ENCODE measurements around the gene PIP4K2C. TPM values are rescaled to one million over a fixed set of nuclear protein-coding genes. Genes with fewer than 3 reads are reported as not detected.

The PIP4K2C gene
- total RNA-seq = 26.0 TPM

GRCh38 chr12:57590864-57591781, at the start of gene PIP4K2C:
Gene PIP4K2C, plus strand, starts transcription at chr12:57591192. Its CDS starts 98 bp downstream, at chr12:57591290.
- ATAC-seq (peak; percentile 98), DNase-seq (ENCODE audit: low spot score) (peak; percentile 84)
- intact Hi-C loops (cut with DNase I) = no loop called here

GRCh38 chr12:57541717-57542116, 49.3 kb upstream of the PIP4K2C start:
- no peak for ATAC-seq
- intact Hi-C loops (cut with DNase I) = no loop called here
- DNase-seq (ENCODE audit: low spot score) = no peak

- ATAC-seq (no peak), DNase-seq (ENCODE audit: low spot score) (no peak)
- intact Hi-C loops (cut with DNase I) = no loop called here
Observed at GRCh38 chr12:57543581-57543980, 47.4 kb upstream of the PIP4K2C start.

GRCh38 chr12:57545809-57546437, 45.1 kb upstream of the PIP4K2C start:
- DNase-seq (ENCODE audit: low spot score) (no peak), ATAC-seq (no peak)
- intact Hi-C loops (cut with DNase I) = no loop called here

- intact Hi-C loops (cut with DNase I) = no loop called here
- peak; percentile 99 for ATAC-seq
- DNase-seq (ENCODE audit: low spot score) = peak; percentile 96
Observed at GRCh38 chr12:57546438-57547287, 44.3 kb upstream of the PIP4K2C start, which contains the start of gene DCTN2. Gene DCTN2, minus strand, starts transcription at chr12:57547192. Its CDS starts 129 bp downstream, at chr12:57547063.

- no peak for DNase-seq (ENCODE audit: low spot score)
- no peak for ATAC-seq
- intact Hi-C loops (cut with DNase I) = no loop called here
Observed at GRCh38 chr12:57547288-57548012, 43.5 kb upstream of the PIP4K2C start.

- no peak for DNase-seq (ENCODE audit: low spot score)
- ATAC-seq = no peak
- intact Hi-C loops (cut with DNase I) = no loop called here
Observed at GRCh38 chr12:57548013-57548315, 43.0 kb upstream of the PIP4K2C start.

GRCh38 chr12:57548488-57548887, 42.5 kb upstream of the PIP4K2C start:
- DNase-seq (ENCODE audit: low spot score) (no peak), ATAC-seq (no peak)
- intact Hi-C loops (cut with DNase I) = no loop called here

GRCh38 chr12:57549203-57549908, 41.6 kb upstream of the PIP4K2C start:
- DNase-seq (ENCODE audit: low spot score) (no peak), ATAC-seq (no peak)
- intact Hi-C loops (cut with DNase I) = no loop called here

GRCh38 chr12:57549909-57550640, 40.9 kb upstream of the PIP4K2C start, which contains the start of gene KIF5A:
Gene KIF5A, plus strand, starts transcription at chr12:57550044. Its CDS starts 228 bp downstream, at chr12:57550272.
- intact Hi-C loops (cut with DNase I) = no loop called here
- ATAC-seq = no peak
- DNase-seq (ENCODE audit: low spot score) = no peak

GRCh38 chr12:57550641-57551549, 40.1 kb upstream of the PIP4K2C start:
- no peak for ATAC-seq
- intact Hi-C loops (cut with DNase I) = no loop called here

GRCh38 chr12:57551637-57552305, 39.2 kb upstream of the PIP4K2C start:
- intact Hi-C loops (cut with DNase I) = loop anchor here (2.0 kb wide), 1 partner anchor 65 kb away; no protein-coding TSS in a partner anchor
- no peak for ATAC-seq
- no peak for DNase-seq (ENCODE audit: low spot score)

More at GRCh38 chr12:57550641-57551549, 40.1 kb upstream of the PIP4K2C start:
- no peak for DNase-seq (ENCODE audit: low spot score)

GRCh38 chr12:57552306-57552651, 38.7 kb upstream of the PIP4K2C start:
- intact Hi-C loops (cut with DNase I) = loop anchor here (2.0 kb wide), 1 partner anchor 65 kb away; no protein-coding TSS in a partner anchor
- no peak for DNase-seq (ENCODE audit: low spot score)

GRCh38 chr12:57552835-57553313, 38.1 kb upstream of the PIP4K2C start:
- DNase-seq (ENCODE audit: low spot score) = no peak
- no peak for ATAC-seq
- intact Hi-C loops (cut with DNase I) = loop anchor here (2.0 kb wide), 1 partner anchor 66 kb away; no protein-coding TSS in a partner anchor

More at GRCh38 chr12:57552306-57552651, 38.7 kb upstream of the PIP4K2C start:
- ATAC-seq = no peak

- intact Hi-C loops (cut with DNase I) = loop anchor here (2.0 kb wide), 1 partner anchor 67 kb away; no protein-coding TSS in a partner anchor
- ATAC-seq (no peak), DNase-seq (ENCODE audit: low spot score) (no peak)
Observed at GRCh38 chr12:57553343-57554202, 37.4 kb upstream of the PIP4K2C start.

All from sciatic nerve (tissue), 2 donors.